WTC11 (cell line): ENCODE data around the gene CABP2. TPM values are rescaled to one million over a fixed set of nuclear protein-coding genes. Genes with fewer than 3 reads are reported as not detected.

Experiments
- ATAC-seq: fragments of 200-7000 bp; cut with Tn5 transposase; 2 replicates; pipeline ENCODE4 v1.10.0; 2021; ENCODE audit warnings: mild to moderate bottlenecking, moderate library complexity
- CTCF ChIA-PET: fragments of 300-600 bp; sonication (Branson Sonifier 250); formaldehyde crosslinking; loops from one replicate; lab custom pipeline; 2021; ENCODE audit warnings: antibody characterized with exemption; lab: Charles Lee
- POLR2A ChIA-PET: fragments of 350-600 bp; sonication (Branson Sonifier 250); formaldehyde crosslinking; loops from one replicate; lab custom pipeline; 2021; ENCODE audit warnings: antibody characterized with exemption; lab: Charles Lee
- DNase-seq: peaks from one replicate; pipeline ENCODE4 v3.0.0; 2021; ENCODE audit warnings: low spot score
- H3K27ac Mint-ChIP-seq: 2 replicates; pipeline ENCODE4 v1.8.0; 2021; ENCODE audit warnings: mixed read lengths
- H3K27me3 Mint-ChIP-seq: 2 replicates; pipeline ENCODE4 v1.8.0; 2021; ENCODE audit warnings: low read depth, mild to moderate bottlenecking, moderate library complexity, mixed read lengths
- H3K36me3 Mint-ChIP-seq: 2 replicates; pipeline ENCODE4 v1.8.0; 2021; ENCODE audit warnings: mixed read lengths
- H3K4me1 Mint-ChIP-seq: 2 replicates; pipeline ENCODE4 v1.8.0; 2022; ENCODE audit warnings: mixed read lengths
- H3K4me3 Mint-ChIP-seq: 2 replicates; pipeline ENCODE4 v1.8.0; 2021; ENCODE audit warnings: mild to moderate bottlenecking, moderate library complexity, mixed read lengths
- H3K9me3 Mint-ChIP-seq: 2 replicates; pipeline ENCODE4 v1.8.0; 2021; ENCODE audit warnings: mixed read lengths
- CBFB ChIP-seq: sonication (generic); formaldehyde crosslinking; IDR thresholded peaks from 2 replicates; pipeline ENCODE4 v1.8.1; 2022; ENCODE audit warnings: mild to moderate bottlenecking, low read depth, missing genetic modification reagents
- ESRRA ChIP-seq: sonication (generic); formaldehyde crosslinking; IDR thresholded peaks from 2 replicates; pipeline ENCODE4 v1.8.1; 2022; ENCODE audit warnings: mild to moderate bottlenecking, missing genetic modification reagents, borderline replicate concordance
- FOXK1 ChIP-seq: sonication (generic); formaldehyde crosslinking; IDR thresholded peaks from 2 replicates; pipeline ENCODE4 v1.8.0; 2022; ENCODE audit warnings: mild to moderate bottlenecking, moderate library complexity, missing genetic modification reagents
- GABPB1 ChIP-seq: sonication (generic); formaldehyde crosslinking; IDR thresholded peaks from 2 replicates; pipeline ENCODE4 v1.8.1; 2023; ENCODE audit warnings: mild to moderate bottlenecking, missing genetic modification reagents
- GRHL2 ChIP-seq: fragments of 250-450 bp; sonication (Bioruptor Pico); IDR thresholded peaks from 2 replicates; pipeline ENCODE4 v1.8.0; 2022; ENCODE audit warnings: mild to moderate bottlenecking, moderate library complexity; ENCODE audit not compliant: insufficient replicate concordance, severe bottlenecking
- GTF2I ChIP-seq: fragments of 250-450 bp; sonication (Bioruptor Pico); conservative IDR thresholded peaks from 2 replicates; pipeline ENCODE4 v1.4.0; 2021; ENCODE audit warnings: mild to moderate bottlenecking
- NFE2L1 ChIP-seq: sonication (generic); formaldehyde crosslinking; IDR thresholded peaks from 2 replicates; pipeline ENCODE4 v1.8.1; 2023; ENCODE audit warnings: missing genetic modification reagents
- total RNA-seq: library from RNA; stranded (reverse); gene quantifications from 3 replicates; pipeline ENCODE4 v1.2.3, GENCODE V29; 2021
- TF ChIP-seq, protein P1 (sequence below): sonication (generic); formaldehyde crosslinking; IDR thresholded peaks from 2 replicates; pipeline ENCODE4 v1.8.1; 2023; ENCODE audit warnings: mild to moderate bottlenecking, missing genetic modification reagents
- TF ChIP-seq, protein P2 (sequence below): sonication (generic); formaldehyde crosslinking; IDR thresholded peaks from 2 replicates; pipeline ENCODE4 v1.8.0; 2022; ENCODE audit warnings: missing genetic modification reagents
- TF ChIP-seq, protein P3 (sequence below): sonication (generic); formaldehyde crosslinking; IDR thresholded peaks from 2 replicates; pipeline ENCODE4 v1.8.0; 2022; ENCODE audit warnings: mild to moderate bottlenecking, missing genetic modification reagents
- TF ChIP-seq, protein P4 (sequence below): sonication (generic); formaldehyde crosslinking; IDR thresholded peaks from 2 replicates; pipeline ENCODE4 v1.8.1; 2022; ENCODE audit warnings: mild to moderate bottlenecking, missing genetic modification reagents, moderate library complexity, borderline replicate concordance
- TF ChIP-seq, protein P5 (sequence below): sonication (generic); formaldehyde crosslinking; IDR thresholded peaks from 2 replicates; pipeline ENCODE4 v1.8.1; 2023; ENCODE audit warnings: mild to moderate bottlenecking, missing genetic modification reagents, moderate library complexity
- TF ChIP-seq, protein P6 (sequence below): sonication (generic); formaldehyde crosslinking; IDR thresholded peaks from 2 replicates; pipeline ENCODE4 v1.8.1; 2023; ENCODE audit warnings: mild to moderate bottlenecking, missing genetic modification reagents, borderline replicate concordance
- TF ChIP-seq, protein P7 (sequence below): sonication (generic); formaldehyde crosslinking; IDR thresholded peaks from 2 replicates; pipeline ENCODE4 v1.8.1; 2022; ENCODE audit warnings: mild to moderate bottlenecking, moderate library complexity, missing genetic modification reagents
- TF ChIP-seq, protein P8 (sequence below): fragments of 200-600 bp; IDR thresholded peaks from 2 replicates; pipeline ENCODE4 v1.8.0; 2022; ENCODE audit warnings: antibody characterized with exemption
- TF ChIP-seq, protein P9 (sequence below): sonication (generic); formaldehyde crosslinking; IDR thresholded peaks from 2 replicates; pipeline ENCODE4 v1.8.1; 2023; ENCODE audit warnings: mild to moderate bottlenecking, missing genetic modification reagents

The CABP2 gene
- total RNA-seq, 1 experiment from 2014 or later = not detected

DNA sequence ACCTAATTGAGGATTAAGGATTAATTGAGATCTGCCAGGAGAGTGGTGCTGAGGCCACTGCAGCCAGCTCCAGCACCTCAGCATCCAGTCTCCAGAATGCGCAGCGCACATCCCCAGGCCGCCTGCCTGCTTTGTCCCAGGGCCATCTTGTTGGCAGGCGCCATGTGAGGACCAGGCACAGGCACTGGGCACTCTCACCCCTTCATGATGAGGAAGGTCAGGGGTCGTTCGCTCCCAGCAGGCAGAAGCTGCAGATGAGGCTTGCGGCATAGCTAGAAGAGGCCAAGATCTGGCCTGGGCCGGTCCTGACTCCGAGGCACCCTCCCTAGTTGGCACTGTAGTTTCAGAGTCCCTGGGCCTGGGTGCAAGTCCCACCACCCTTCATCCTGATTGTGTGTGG is 6.4 kb downstream of the CABP2 start:
- ChIA-PET POLR2A (no interaction called here), CTCF (interaction anchor here (2.2 kb wide), 1 partner anchor 56 kb away, joined by 5 read pairs; no protein-coding TSS in a partner anchor)
- no peak for DNase-seq
- H3K4me1 Mint-ChIP-seq = no peaks in the 10 kb centered on the region
- no peaks in the 10 kb centered on the region; the same call in 1 of the 2 replicates for H3K9me3 Mint-ChIP-seq
- peaks cover 18% of the 10 kb centered on the region for H3K27me3 Mint-ChIP-seq
- H3K27ac Mint-ChIP-seq = no peak overlapping the region
- H3K4me3 Mint-ChIP-seq = no peak overlapping the region
- no peak for ATAC-seq
- no peaks in the 10 kb centered on the region for H3K36me3 Mint-ChIP-seq
- TF ChIP-seq NFE2L1 (CRISPR knock-in tag) = no peak
- TF ChIP-seq, protein P1, sequence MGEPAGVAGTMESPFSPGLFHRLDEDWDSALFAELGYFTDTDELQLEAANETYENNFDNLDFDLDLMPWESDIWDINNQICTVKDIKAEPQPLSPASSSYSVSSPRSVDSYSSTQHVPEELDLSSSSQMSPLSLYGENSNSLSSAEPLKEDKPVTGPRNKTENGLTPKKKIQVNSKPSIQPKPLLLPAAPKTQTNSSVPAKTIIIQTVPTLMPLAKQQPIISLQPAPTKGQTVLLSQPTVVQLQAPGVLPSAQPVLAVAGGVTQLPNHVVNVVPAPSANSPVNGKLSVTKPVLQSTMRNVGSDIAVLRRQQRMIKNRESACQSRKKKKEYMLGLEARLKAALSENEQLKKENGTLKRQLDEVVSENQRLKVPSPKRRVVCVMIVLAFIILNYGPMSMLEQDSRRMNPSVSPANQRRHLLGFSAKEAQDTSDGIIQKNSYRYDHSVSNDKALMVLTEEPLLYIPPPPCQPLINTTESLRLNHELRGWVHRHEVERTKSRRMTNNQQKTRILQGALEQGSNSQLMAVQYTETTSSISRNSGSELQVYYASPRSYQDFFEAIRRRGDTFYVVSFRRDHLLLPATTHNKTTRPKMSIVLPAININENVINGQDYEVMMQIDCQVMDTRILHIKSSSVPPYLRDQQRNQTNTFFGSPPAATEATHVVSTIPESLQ = no peak
- TF ChIP-seq GABPB1 (CRISPR knock-in tag) = no peak
- no peak for TF ChIP-seq GRHL2 (CRISPR knock-in tag)

DNA sequence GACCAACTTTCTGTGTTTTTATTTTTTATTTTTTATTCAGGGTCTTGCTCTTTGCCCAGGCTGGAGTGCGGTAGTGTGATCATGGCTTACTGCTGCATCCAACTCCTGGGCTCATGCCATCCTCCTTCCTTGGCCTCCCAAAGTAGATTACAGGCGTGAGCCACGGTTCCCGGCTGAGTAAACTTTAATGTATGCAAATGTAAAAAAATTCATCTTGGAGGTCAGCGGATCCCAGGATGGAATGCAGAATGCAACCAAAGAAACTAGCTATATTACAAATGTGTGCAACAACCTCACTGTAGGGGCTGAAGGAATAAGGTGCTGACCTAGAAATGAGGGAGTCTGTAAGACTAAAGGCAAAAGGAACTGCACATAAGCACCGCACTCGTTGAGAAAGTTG is 9.1 kb downstream of the CABP2 start:
- no peaks in the 10 kb centered on the region for H3K9me3 Mint-ChIP-seq
- H3K36me3 Mint-ChIP-seq = no peaks in the 10 kb centered on the region
- peaks cover 26% of the 10 kb centered on the region for H3K27me3 Mint-ChIP-seq
- ATAC-seq (no peak), DNase-seq (no peak)
- H3K4me3 Mint-ChIP-seq = no peak overlapping the region
- ChIA-PET CTCF (no interaction called here), POLR2A (no interaction called here)
- peaks cover 2% of the 10 kb centered on the region for H3K4me1 Mint-ChIP-seq
- no peak overlapping the region for H3K27ac Mint-ChIP-seq
- TF ChIP-seq, protein P2, sequence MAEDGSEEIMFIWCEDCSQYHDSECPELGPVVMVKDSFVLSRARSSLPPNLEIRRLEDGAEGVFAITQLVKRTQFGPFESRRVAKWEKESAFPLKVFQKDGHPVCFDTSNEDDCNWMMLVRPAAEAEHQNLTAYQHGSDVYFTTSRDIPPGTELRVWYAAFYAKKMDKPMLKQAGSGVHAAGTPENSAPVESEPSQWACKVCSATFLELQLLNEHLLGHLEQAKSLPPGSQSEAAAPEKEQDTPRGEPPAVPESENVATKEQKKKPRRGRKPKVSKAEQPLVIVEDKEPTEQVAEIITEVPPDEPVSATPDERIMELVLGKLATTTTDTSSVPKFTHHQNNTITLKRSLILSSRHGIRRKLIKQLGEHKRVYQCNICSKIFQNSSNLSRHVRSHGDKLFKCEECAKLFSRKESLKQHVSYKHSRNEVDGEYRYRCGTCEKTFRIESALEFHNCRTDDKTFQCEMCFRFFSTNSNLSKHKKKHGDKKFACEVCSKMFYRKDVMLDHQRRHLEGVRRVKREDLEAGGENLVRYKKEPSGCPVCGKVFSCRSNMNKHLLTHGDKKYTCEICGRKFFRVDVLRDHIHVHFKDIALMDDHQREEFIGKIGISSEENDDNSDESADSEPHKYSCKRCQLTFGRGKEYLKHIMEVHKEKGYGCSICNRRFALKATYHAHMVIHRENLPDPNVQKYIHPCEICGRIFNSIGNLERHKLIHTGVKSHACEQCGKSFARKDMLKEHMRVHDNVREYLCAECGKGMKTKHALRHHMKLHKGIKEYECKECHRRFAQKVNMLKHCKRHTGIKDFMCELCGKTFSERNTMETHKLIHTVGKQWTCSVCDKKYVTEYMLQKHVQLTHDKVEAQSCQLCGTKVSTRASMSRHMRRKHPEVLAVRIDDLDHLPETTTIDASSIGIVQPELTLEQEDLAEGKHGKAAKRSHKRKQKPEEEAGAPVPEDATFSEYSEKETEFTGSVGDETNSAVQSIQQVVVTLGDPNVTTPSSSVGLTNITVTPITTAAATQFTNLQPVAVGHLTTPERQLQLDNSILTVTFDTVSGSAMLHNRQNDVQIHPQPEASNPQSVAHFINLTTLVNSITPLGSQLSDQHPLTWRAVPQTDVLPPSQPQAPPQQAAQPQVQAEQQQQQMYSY (CRISPR knock-in tag) = no peak
- TF ChIP-seq CBFB (no peak), GTF2I (no peak), ESRRA (CRISPR knock-in tag) (no peak), FOXK1 (CRISPR knock-in tag) (no peak)
- TF ChIP-seq, protein P3, sequence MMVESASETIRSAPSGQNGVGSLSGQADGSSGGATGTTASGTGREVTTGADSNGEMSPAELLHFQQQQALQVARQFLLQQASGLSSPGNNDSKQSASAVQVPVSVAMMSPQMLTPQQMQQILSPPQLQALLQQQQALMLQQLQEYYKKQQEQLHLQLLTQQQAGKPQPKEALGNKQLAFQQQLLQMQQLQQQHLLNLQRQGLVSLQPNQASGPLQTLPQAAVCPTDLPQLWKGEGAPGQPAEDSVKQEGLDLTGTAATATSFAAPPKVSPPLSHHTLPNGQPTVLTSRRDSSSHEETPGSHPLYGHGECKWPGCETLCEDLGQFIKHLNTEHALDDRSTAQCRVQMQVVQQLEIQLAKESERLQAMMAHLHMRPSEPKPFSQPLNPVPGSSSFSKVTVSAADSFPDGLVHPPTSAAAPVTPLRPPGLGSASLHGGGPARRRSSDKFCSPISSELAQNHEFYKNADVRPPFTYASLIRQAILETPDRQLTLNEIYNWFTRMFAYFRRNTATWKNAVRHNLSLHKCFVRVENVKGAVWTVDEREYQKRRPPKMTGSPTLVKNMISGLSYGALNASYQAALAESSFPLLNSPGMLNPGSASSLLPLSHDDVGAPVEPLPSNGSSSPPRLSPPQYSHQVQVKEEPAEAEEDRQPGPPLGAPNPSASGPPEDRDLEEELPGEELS (CRISPR knock-in tag) = no peak
- TF ChIP-seq, protein P4, sequence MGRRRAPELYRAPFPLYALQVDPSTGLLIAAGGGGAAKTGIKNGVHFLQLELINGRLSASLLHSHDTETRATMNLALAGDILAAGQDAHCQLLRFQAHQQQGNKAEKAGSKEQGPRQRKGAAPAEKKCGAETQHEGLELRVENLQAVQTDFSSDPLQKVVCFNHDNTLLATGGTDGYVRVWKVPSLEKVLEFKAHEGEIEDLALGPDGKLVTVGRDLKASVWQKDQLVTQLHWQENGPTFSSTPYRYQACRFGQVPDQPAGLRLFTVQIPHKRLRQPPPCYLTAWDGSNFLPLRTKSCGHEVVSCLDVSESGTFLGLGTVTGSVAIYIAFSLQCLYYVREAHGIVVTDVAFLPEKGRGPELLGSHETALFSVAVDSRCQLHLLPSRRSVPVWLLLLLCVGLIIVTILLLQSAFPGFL (CRISPR knock-in tag) = no peak
- TF ChIP-seq, protein P5, sequence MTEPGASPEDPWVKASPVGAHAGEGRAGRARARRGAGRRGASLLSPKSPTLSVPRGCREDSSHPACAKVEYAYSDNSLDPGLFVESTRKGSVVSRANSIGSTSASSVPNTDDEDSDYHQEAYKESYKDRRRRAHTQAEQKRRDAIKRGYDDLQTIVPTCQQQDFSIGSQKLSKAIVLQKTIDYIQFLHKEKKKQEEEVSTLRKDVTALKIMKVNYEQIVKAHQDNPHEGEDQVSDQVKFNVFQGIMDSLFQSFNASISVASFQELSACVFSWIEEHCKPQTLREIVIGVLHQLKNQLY (CRISPR knock-in tag) = no peak
- TF ChIP-seq, protein P6, sequence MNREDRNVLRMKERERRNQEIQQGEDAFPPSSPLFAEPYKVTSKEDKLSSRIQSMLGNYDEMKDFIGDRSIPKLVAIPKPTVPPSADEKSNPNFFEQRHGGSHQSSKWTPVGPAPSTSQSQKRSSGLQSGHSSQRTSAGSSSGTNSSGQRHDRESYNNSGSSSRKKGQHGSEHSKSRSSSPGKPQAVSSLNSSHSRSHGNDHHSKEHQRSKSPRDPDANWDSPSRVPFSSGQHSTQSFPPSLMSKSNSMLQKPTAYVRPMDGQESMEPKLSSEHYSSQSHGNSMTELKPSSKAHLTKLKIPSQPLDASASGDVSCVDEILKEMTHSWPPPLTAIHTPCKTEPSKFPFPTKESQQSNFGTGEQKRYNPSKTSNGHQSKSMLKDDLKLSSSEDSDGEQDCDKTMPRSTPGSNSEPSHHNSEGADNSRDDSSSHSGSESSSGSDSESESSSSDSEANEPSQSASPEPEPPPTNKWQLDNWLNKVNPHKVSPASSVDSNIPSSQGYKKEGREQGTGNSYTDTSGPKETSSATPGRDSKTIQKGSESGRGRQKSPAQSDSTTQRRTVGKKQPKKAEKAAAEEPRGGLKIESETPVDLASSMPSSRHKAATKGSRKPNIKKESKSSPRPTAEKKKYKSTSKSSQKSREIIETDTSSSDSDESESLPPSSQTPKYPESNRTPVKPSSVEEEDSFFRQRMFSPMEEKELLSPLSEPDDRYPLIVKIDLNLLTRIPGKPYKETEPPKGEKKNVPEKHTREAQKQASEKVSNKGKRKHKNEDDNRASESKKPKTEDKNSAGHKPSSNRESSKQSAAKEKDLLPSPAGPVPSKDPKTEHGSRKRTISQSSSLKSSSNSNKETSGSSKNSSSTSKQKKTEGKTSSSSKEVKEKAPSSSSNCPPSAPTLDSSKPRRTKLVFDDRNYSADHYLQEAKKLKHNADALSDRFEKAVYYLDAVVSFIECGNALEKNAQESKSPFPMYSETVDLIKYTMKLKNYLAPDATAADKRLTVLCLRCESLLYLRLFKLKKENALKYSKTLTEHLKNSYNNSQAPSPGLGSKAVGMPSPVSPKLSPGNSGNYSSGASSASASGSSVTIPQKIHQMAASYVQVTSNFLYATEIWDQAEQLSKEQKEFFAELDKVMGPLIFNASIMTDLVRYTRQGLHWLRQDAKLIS = no peak
- TF ChIP-seq, protein P7, sequence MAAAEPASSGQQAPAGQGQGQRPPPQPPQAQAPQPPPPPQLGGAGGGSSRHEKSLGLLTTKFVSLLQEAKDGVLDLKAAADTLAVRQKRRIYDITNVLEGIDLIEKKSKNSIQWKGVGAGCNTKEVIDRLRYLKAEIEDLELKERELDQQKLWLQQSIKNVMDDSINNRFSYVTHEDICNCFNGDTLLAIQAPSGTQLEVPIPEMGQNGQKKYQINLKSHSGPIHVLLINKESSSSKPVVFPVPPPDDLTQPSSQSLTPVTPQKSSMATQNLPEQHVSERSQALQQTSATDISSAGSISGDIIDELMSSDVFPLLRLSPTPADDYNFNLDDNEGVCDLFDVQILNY (CRISPR knock-in tag) = no peak
- TF ChIP-seq, protein P8, sequence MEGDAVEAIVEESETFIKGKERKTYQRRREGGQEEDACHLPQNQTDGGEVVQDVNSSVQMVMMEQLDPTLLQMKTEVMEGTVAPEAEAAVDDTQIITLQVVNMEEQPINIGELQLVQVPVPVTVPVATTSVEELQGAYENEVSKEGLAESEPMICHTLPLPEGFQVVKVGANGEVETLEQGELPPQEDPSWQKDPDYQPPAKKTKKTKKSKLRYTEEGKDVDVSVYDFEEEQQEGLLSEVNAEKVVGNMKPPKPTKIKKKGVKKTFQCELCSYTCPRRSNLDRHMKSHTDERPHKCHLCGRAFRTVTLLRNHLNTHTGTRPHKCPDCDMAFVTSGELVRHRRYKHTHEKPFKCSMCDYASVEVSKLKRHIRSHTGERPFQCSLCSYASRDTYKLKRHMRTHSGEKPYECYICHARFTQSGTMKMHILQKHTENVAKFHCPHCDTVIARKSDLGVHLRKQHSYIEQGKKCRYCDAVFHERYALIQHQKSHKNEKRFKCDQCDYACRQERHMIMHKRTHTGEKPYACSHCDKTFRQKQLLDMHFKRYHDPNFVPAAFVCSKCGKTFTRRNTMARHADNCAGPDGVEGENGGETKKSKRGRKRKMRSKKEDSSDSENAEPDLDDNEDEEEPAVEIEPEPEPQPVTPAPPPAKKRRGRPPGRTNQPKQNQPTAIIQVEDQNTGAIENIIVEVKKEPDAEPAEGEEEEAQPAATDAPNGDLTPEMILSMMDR = no peak
- TF ChIP-seq, protein P9, sequence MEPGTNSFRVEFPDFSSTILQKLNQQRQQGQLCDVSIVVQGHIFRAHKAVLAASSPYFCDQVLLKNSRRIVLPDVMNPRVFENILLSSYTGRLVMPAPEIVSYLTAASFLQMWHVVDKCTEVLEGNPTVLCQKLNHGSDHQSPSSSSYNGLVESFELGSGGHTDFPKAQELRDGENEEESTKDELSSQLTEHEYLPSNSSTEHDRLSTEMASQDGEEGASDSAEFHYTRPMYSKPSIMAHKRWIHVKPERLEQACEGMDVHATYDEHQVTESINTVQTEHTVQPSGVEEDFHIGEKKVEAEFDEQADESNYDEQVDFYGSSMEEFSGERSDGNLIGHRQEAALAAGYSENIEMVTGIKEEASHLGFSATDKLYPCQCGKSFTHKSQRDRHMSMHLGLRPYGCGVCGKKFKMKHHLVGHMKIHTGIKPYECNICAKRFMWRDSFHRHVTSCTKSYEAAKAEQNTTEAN (CRISPR knock-in tag) = no peak
